HepG2 (cell line): ENCODE data around the gene PPP1R18. TPM values are rescaled to one million over a fixed set of nuclear protein-coding genes. Genes with fewer than 3 reads are reported as not detected.

Experiments
- ADNP ChIP-seq: sonication (generic); formaldehyde crosslinking; IDR thresholded peaks from 2 replicates; pipeline ENCODE4 v1.4.0; 2020; ENCODE audit warnings: missing genetic modification reagents
- CHD4 ChIP-seq: fragments of 200-600 bp; sonication (generic); IDR thresholded peaks from 2 replicates; pipeline ENCODE4 v1.7.0; 2017; ENCODE audit warnings: mild to moderate bottlenecking, low read length, borderline replicate concordance
- FOXP1 ChIP-seq, 2 experiments: fragments of 450-650 bp in 1 of 2; IDR thresholded peaks; 2 replicates each; pipeline ENCODE4 v1.6.1; 2017 to 2018; ENCODE audit warnings: antibody characterized with exemption in 1 of 2
- KAT2B ChIP-seq: fragments of 150-350 bp; IDR thresholded peaks from 2 replicates; pipeline ENCODE4 v1.6.1; 2014; ENCODE audit warnings: low read depth, low read length, borderline replicate concordance
- NCOA1 ChIP-seq: sonication (generic); formaldehyde crosslinking; IDR thresholded peaks from 2 replicates; pipeline ENCODE4 v1.9.0; 2021; ENCODE audit warnings: missing genetic modification reagents
- TCF7 ChIP-seq: sonication (generic); IDR thresholded peaks from 2 replicates; pipeline ENCODE4 v1.6.1; 2016; ENCODE audit warnings: antibody characterized with exemption, low read depth
- ZNF136 ChIP-seq: sonication (generic); formaldehyde crosslinking; IDR thresholded peaks from 2 replicates; pipeline ENCODE4 v1.8.1; 2022; ENCODE audit warnings: low read depth, mild to moderate bottlenecking, moderate library complexity, missing genetic modification reagents
- ZNF501 ChIP-seq: sonication (generic); formaldehyde crosslinking; IDR thresholded peaks from 2 replicates; pipeline ENCODE4 v1.5.1; 2020; ENCODE audit warnings: mild to moderate bottlenecking, moderate library complexity, missing genetic modification reagents
- ZNF772 ChIP-seq: sonication (generic); formaldehyde crosslinking; IDR thresholded peaks from 2 replicates; pipeline ENCODE4 v1.5.0; 2020; ENCODE audit warnings: mild to moderate bottlenecking, missing genetic modification reagents
- ZNF83 ChIP-seq: sonication (generic); formaldehyde crosslinking; IDR thresholded peaks from 2 replicates; pipeline ENCODE4 v1.4.0; 2020; ENCODE audit warnings: missing genetic modification reagents, mild to moderate bottlenecking, borderline replicate concordance
- ZNF878 ChIP-seq: sonication (generic); formaldehyde crosslinking; IDR thresholded peaks from 2 replicates; pipeline ENCODE4 v1.8.1; 2023; ENCODE audit warnings: mild to moderate bottlenecking, missing genetic modification reagents, moderate library complexity
- ZSCAN31 ChIP-seq: sonication (generic); formaldehyde crosslinking; IDR thresholded peaks from 2 replicates; pipeline ENCODE4 v1.5.0; 2020; ENCODE audit warnings: low read depth, mild to moderate bottlenecking, missing genetic modification reagents
- polyA plus RNA-seq, 8 experiments: library from polyadenylated mRNA; depleted of rRNA in 3 of 8; stranded (reverse) in 7 of 8; unstranded in 1 of 8; fragments of >200 nt; fragmentation: Illumina TruSeq in 4 of 8; extraction: Trizol in 4 of 8; gene quantifications; 2 replicates each; pipeline versions ENCODE4 v1.2.1 to v1.2.3, GENCODE V29; 2011 to 2016; ENCODE audit warnings: low read depth in 4 of 8, missing spikeins in 1 of 8, mixed read lengths in 1 of 8; ENCODE audit not compliant: insufficient read depth in 1 of 8
- total RNA-seq, 5 experiments: library from RNA; depleted of rRNA; stranded (reverse); fragments of >200 nt; fragmentation: Illumina TruSeq; extraction: Trizol; gene quantifications; 2 replicates each; pipeline ENCODE4 v1.2.3, GENCODE V29; 2016; ENCODE audit warnings: low read depth in 1 of 5
- TF ChIP-seq, protein P1 (sequence below): sonication (generic); formaldehyde crosslinking; IDR thresholded peaks from 2 replicates; pipeline ENCODE4 v1.4.0; 2020; ENCODE audit warnings: missing genetic modification reagents
- TF ChIP-seq, protein P2 (sequence below): IDR thresholded peaks from 2 replicates; pipeline ENCODE4 v1.6.1; 2012; ENCODE audit warnings: low read length, improper control_type of control experiment
- TF ChIP-seq, protein P3 (sequence below): sonication (generic); formaldehyde crosslinking; conservative IDR thresholded peaks from 2 replicates; pipeline ENCODE4 v1.5.0; 2020; ENCODE audit warnings: missing genetic modification reagents
- TF ChIP-seq, protein P4 (sequence below): sonication (generic); formaldehyde crosslinking; IDR thresholded peaks from 2 replicates; pipeline ENCODE4; 2020; ENCODE audit warnings: missing genetic modification reagents, mild to moderate bottlenecking, borderline replicate concordance

Gene PPP1R18
- total and polyA plus RNA-seq, 2 of the 13 experiments (the other 11 are each of a cell fraction or from before 2014, with no cell fraction given): 4.9 to 9.2 TPM

DNA sequence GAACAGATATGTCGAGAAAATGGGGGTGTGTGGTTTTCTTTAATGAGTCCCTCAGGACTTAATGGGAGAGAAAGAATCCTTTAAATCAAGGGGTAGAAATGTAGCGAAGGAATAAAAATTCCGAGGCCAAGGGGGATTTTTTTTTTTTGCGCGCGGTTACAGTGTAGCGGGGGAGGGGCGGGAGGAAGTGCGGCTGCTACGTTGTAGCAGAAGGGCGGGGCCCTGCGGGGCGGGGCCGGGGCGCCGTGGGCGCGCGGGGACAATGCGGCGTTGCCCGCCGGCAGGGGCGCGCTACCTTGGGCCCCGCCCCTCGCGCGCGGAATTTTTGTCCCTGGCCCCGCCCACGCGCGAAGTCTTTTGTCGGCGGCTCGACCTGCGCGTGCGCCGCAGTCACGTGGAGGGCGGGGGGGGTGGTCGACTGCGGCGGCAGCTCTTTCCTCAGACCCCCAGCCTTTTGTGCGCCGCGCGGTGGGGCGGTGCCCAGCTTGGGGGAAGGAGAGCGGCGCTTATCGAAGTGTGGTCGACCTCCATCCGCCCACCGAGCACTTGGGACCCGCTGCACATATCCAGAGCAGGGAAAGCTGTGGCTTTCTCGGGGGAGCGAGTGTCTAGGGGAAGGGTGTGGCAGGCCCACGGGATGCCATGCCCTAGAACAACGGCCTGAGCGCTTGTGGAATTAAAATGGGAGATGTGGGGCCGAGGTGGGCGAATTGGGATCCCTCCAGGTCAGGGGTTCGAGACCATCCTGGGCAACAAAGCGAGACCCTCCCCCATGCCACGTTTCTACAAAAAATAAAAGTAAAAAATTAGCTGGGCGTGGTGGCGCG lies 35.0 kb upstream of the PPP1R18 start (continued):
- TF ChIP-seq, protein P1, sequence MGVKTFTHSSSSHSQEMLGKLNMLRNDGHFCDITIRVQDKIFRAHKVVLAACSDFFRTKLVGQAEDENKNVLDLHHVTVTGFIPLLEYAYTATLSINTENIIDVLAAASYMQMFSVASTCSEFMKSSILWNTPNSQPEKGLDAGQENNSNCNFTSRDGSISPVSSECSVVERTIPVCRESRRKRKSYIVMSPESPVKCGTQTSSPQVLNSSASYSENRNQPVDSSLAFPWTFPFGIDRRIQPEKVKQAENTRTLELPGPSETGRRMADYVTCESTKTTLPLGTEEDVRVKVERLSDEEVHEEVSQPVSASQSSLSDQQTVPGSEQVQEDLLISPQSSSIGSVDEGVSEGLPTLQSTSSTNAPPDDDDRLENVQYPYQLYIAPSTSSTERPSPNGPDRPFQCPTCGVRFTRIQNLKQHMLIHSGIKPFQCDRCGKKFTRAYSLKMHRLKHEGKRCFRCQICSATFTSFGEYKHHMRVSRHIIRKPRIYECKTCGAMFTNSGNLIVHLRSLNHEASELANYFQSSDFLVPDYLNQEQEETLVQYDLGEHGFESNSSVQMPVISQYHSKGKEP: no peak
- TF ChIP-seq, protein P2, sequence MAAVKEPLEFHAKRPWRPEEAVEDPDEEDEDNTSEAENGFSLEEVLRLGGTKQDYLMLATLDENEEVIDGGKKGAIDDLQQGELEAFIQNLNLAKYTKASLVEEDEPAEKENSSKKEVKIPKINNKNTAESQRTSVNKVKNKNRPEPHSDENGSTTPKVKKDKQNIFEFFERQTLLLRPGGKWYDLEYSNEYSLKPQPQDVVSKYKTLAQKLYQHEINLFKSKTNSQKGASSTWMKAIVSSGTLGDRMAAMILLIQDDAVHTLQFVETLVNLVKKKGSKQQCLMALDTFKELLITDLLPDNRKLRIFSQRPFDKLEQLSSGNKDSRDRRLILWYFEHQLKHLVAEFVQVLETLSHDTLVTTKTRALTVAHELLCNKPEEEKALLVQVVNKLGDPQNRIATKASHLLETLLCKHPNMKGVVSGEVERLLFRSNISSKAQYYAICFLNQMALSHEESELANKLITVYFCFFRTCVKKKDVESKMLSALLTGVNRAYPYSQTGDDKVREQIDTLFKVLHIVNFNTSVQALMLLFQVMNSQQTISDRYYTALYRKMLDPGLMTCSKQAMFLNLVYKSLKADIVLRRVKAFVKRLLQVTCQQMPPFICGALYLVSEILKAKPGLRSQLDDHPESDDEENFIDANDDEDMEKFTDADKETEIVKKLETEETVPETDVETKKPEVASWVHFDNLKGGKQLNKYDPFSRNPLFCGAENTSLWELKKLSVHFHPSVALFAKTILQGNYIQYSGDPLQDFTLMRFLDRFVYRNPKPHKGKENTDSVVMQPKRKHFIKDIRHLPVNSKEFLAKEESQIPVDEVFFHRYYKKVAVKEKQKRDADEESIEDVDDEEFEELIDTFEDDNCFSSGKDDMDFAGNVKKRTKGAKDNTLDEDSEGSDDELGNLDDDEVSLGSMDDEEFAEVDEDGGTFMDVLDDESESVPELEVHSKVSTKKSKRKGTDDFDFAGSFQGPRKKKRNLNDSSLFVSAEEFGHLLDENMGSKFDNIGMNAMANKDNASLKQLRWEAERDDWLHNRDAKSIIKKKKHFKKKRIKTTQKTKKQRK: no peak
- TF ChIP-seq ZSCAN31: peak; percentile 88
- TF ChIP-seq, protein P3, sequence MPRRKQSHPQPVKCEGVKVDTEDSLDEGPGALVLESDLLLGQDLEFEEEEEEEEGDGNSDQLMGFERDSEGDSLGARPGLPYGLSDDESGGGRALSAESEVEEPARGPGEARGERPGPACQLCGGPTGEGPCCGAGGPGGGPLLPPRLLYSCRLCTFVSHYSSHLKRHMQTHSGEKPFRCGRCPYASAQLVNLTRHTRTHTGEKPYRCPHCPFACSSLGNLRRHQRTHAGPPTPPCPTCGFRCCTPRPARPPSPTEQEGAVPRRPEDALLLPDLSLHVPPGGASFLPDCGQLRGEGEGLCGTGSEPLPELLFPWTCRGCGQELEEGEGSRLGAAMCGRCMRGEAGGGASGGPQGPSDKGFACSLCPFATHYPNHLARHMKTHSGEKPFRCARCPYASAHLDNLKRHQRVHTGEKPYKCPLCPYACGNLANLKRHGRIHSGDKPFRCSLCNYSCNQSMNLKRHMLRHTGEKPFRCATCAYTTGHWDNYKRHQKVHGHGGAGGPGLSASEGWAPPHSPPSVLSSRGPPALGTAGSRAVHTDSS (CRISPR knock-in tag): no peak
- TF ChIP-seq, protein P4, sequence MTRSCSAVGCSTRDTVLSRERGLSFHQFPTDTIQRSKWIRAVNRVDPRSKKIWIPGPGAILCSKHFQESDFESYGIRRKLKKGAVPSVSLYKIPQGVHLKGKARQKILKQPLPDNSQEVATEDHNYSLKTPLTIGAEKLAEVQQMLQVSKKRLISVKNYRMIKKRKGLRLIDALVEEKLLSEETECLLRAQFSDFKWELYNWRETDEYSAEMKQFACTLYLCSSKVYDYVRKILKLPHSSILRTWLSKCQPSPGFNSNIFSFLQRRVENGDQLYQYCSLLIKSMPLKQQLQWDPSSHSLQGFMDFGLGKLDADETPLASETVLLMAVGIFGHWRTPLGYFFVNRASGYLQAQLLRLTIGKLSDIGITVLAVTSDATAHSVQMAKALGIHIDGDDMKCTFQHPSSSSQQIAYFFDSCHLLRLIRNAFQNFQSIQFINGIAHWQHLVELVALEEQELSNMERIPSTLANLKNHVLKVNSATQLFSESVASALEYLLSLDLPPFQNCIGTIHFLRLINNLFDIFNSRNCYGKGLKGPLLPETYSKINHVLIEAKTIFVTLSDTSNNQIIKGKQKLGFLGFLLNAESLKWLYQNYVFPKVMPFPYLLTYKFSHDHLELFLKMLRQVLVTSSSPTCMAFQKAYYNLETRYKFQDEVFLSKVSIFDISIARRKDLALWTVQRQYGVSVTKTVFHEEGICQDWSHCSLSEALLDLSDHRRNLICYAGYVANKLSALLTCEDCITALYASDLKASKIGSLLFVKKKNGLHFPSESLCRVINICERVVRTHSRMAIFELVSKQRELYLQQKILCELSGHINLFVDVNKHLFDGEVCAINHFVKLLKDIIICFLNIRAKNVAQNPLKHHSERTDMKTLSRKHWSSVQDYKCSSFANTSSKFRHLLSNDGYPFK: no peak
- no peak for TF ChIP-seq KAT2B
- TF ChIP-seq ADNP (CRISPR knock-in tag): no peak
- peak; percentile 61; the same call in 1 of the 2 replicates for TF ChIP-seq ZNF83 (CRISPR knock-in tag)
- no peak; the same call in 1 of the 2 replicates for TF ChIP-seq ZNF501
- no peak for TF ChIP-seq ZNF136
- TF ChIP-seq CHD4: no peak; the same call in 1 of the 2 replicates
- 0 out of 2 replicates have a peak, but pooled peaks have one; percentile 50 for TF ChIP-seq ZNF878 (CRISPR knock-in tag)
- no peak; the same call in 1 of the 2 replicates for TF ChIP-seq TCF7
- TF ChIP-seq NCOA1 (CRISPR knock-in tag): no peak
- peak; percentile 95 for TF ChIP-seq ZNF772 (CRISPR knock-in tag)
- TF ChIP-seq FOXP1 (IDR thresholded peaks at IDR 0.05): no peak
- no peak for TF ChIP-seq FOXP1 (CRISPR knock-in tag; IDR thresholded peaks at IDR 0.05)
